ENCODE measurements around the gene GNA12. TPM values are rescaled to one million over a fixed set of nuclear protein-coding genes. Genes with fewer than 3 reads are reported as not detected.

GNA12 gene
- total RNA-seq, 3 donors from 2014 or later = 21.7 to 57.7 (median 25.7) TPM

DNA sequence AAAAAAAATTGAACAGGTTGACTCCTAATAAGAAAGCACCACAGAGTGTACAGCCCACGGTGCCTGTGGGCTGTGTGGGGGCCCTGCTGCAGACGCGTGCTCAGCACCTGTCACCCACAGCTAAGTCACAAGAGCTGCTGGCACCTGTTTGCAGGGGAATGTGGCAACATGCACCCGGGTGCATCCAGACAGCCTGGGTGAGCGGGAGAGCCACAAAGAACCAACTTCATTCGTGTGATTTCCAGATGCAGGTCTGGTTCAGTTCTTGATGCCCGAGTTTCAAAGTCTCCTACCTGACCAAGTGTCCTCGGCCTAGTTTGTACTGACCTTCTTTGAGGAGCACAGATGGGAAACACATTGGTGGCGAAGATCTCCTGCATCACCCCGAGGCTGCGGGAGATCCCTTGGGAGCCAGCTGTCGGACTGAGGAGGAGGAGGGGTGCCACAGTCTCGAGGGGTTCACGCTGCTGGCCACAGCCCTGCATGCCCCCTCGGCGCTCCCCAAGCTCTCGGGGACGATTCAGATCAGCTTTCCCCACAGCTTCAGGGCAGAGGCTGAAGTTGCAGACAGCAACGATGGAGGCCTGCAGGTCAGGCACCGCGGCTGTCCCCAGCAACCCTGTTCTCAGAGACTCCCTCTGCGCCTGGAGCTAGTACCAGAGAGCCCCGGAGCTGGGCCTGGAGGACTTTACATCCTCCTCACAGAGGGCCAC, 120.8 kb downstream of the GNA12 start:
- Histone ChIP-seq H3K4me3 (no peak overlapping the region), H3K9me3 (no peaks in the 10 kb centered on the region), H3K4me1 (ENCODE audit: low read depth) (peaks cover under 1% of the 10 kb centered on the region), H3K36me3 (ENCODE audit: low read depth) (no peaks in the 10 kb centered on the region)
- intact Hi-C loops (cut with DNase I, micrococcal nuclease) = no loop called here
- TF ChIP-seq, protein P1, sequence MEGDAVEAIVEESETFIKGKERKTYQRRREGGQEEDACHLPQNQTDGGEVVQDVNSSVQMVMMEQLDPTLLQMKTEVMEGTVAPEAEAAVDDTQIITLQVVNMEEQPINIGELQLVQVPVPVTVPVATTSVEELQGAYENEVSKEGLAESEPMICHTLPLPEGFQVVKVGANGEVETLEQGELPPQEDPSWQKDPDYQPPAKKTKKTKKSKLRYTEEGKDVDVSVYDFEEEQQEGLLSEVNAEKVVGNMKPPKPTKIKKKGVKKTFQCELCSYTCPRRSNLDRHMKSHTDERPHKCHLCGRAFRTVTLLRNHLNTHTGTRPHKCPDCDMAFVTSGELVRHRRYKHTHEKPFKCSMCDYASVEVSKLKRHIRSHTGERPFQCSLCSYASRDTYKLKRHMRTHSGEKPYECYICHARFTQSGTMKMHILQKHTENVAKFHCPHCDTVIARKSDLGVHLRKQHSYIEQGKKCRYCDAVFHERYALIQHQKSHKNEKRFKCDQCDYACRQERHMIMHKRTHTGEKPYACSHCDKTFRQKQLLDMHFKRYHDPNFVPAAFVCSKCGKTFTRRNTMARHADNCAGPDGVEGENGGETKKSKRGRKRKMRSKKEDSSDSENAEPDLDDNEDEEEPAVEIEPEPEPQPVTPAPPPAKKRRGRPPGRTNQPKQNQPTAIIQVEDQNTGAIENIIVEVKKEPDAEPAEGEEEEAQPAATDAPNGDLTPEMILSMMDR (IDR thresholded peaks at IDR 0.05) = no peak
- no peak for ATAC-seq
- peak in 2 of 3 donors; percentile 10 to 29 for DNase-seq

DNA sequence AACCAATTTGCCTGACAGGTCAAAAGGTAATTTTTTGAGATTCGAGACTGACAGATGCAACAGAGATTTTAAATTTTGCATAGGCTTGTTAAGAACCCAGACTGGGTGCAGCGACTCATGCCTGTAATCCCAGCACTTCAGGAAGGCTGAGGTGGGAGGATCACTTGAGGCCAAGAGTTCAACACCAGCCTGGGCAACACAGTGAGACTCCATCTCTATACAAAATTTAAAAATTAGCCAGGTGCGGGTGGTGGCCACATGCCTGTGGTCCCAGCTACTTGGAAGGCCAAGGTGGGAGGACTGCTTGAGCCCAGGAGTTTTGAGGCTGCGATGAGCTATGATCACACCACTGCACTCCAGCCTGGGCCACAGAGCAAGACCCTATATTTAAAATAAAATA, 121.5 kb downstream of the GNA12 start:
- no peak for ATAC-seq

DNA sequence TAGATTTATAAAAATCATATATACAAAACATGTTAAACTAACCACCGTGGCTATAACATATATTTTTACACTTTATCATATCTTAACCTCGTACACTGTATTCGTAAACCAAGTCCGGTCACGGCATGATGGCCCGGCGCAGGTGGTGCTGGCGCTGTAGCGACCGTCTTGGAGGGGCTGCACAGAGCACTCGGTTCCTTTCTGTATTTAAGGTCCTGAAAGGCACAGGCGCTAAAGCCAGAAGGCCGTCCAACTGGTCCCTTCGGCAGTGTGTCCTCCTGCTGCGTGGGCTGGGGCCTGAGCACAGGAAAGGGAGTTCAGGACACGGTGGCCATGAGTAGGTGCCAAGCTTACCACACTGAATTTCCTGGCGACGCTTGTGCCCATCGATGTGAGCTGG, 122.3 kb downstream of the GNA12 start:
- ATAC-seq (no peak), DNase-seq (peak in 2 of 3 donors; percentile 15 to 36)
- H3K9me3 ChIP-seq = no peaks in the 10 kb centered on the region
- peaks cover 13% of the 10 kb centered on the region for H3K4me1 ChIP-seq (ENCODE audit: low read depth)
- TF ChIP-seq, protein P1 (IDR thresholded peaks at IDR 0.05) = no peak
- intact Hi-C loops (cut with DNase I, micrococcal nuclease) = no loop called here
- H3K4me3 ChIP-seq = no peak overlapping the region
- H3K36me3 ChIP-seq (ENCODE audit: low read depth) = no peaks in the 10 kb centered on the region

More for the DNA sequence above, 121.5 kb downstream of the GNA12 start:
- DNase-seq = peak in 1 of 3 donors; percentile 17
- Histone ChIP-seq H3K36me3 (ENCODE audit: low read depth) (no peaks in the 10 kb centered on the region), H3K4me3 (no peak overlapping the region), H3K4me1 (ENCODE audit: low read depth) (peaks cover 7% of the 10 kb centered on the region), H3K9me3 (no peaks in the 10 kb centered on the region)
- intact Hi-C loops (cut with DNase I, micrococcal nuclease) = no loop called here
- TF ChIP-seq, protein P1 (IDR thresholded peaks at IDR 0.05) = no peak

DNA sequence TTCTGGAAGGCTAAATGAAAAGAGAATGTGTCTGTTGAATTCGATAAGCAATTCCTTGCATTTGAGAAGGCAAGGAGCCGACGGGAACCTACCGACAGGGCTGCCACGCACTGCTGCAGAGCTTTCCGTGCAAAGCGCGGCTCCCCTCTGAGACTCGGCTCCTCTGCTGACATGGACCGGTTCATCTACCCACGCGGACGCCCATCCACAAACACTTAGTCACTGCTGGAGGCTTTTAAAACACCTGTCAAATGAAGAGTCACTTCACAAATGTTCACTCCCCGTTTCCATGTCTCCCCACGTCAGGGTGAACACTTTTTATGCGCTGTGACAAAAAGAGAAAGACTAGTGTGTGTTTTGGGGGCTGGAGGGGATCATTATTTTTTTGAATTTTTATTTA, 124.1 kb downstream of the GNA12 start:
- H3K36me3 ChIP-seq (ENCODE audit: low read depth) = no peaks in the 10 kb centered on the region
- H3K9me3 ChIP-seq = no peaks in the 10 kb centered on the region
- intact Hi-C loops (cut with DNase I, micrococcal nuclease) = no loop called here
- ATAC-seq (no peak), DNase-seq (peak in 1 of 3 donors; percentile 20)
- no peak overlapping the region for H3K4me3 ChIP-seq
- peaks cover 16% of the 10 kb centered on the region for H3K4me1 ChIP-seq (ENCODE audit: low read depth)
- TF ChIP-seq, protein P1 (IDR thresholded peaks at IDR 0.05) = no peak

DNA sequence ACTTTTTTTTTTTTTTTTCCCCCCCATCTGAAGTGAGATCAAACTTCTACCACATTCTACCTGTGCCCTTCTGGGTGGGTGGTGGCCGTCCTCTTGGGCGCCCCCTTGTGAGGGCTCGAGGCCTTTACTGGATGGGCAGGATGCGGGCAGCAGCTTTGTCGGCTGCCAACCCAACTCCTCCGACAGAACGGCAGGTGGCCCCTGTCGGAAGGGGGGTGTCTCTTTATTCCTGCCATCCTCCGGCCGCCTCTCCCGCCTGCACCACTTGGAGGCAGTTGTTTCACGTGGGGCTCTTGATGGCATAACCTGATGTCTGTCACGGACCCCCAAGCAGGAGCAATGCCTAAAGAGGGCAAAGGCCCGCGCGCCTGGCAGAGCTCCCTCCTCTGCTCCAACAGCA, 125.1 kb downstream of the GNA12 start:
- Histone ChIP-seq H3K4me1 (ENCODE audit: low read depth) (peaks cover 16% of the 10 kb centered on the region), H3K36me3 (ENCODE audit: low read depth) (no peaks in the 10 kb centered on the region), H3K4me3 (no peak overlapping the region), H3K9me3 (no peaks in the 10 kb centered on the region)
- TF ChIP-seq, protein P1 (IDR thresholded peaks at IDR 0.05) = no peak
- DNase-seq (peak in 2 of 3 donors; percentile 49 to 65), ATAC-seq (peak; percentile 28)
- intact Hi-C loops (cut with DNase I, micrococcal nuclease) = no loop called here
